Choroid plexus epithelial cell (primary cell): ENCODE results near the gene SYS1.
A peak's percentile ranks its signal among the peaks of the same experiment; 100 is the strongest.

Experiments used
- DNase-seq: peaks from one replicate; pipeline ENCODE4 v3.0.0-alpha.2; 2010; ENCODE audit warnings: low read depth
- H3K4me3 ChIP-seq: 2 replicates; pipeline ENCODE4 v1.5.1; 2011; ENCODE audit warnings: low read depth, mild to moderate bottlenecking, control low read depth, low read length, moderate library complexity
- CTCF ChIP-seq: conservative IDR thresholded peaks from 2 replicates; pipeline ENCODE4 v1.5.1; 2011; ENCODE audit warnings: low read depth, mild to moderate bottlenecking, control low read depth, inconsistent platforms, low read length, moderate library complexity

SYS1 gene

GRCh38 chr20:45318948-45319347, 44.0 kb upstream of the SYS1 start:
- TF ChIP-seq CTCF, result no peak
- H3K4me3 ChIP-seq, result no peak overlapping the region
- no peak for DNase-seq

GRCh38 chr20:45320948-45321595, 41.9 kb upstream of the SYS1 start:
- TF ChIP-seq CTCF, result no peak
- H3K4me3 ChIP-seq, result no peak overlapping the region
- DNase-seq, result no peak

GRCh38 chr20:45322952-45323383, 40.0 kb upstream of the SYS1 start:
- no peak overlapping the region for H3K4me3 ChIP-seq
- peak; percentile 25 for TF ChIP-seq CTCF
- DNase-seq, result peak; percentile 50

GRCh38 chr20:45323731-45324130, 39.2 kb upstream of the SYS1 start:
- no peak overlapping the region for H3K4me3 ChIP-seq
- no peak for TF ChIP-seq CTCF
- DNase-seq, result peak; percentile 50

GRCh38 chr20:45325371-45325770, 37.6 kb upstream of the SYS1 start:
- TF ChIP-seq CTCF, result no peak
- no peak for DNase-seq
- no peak overlapping the region for H3K4me3 ChIP-seq

GRCh38 chr20:45328451-45328850, 34.5 kb upstream of the SYS1 start:
- no peak for DNase-seq
- no peak overlapping the region for H3K4me3 ChIP-seq
- TF ChIP-seq CTCF, result no peak
